ENCODE data around the gene PLXNB2. TPM values are rescaled to one million over a fixed set of nuclear protein-coding genes. Genes with fewer than 3 reads are reported as not detected.

Gene PLXNB2
- total RNA-seq, 1 donor from 2014 or later = 95.2 TPM

- Mint-ChIP-seq H3K4me3 (ENCODE audit: unreplicated experiment) (no peak overlapping the region), H3K9me3 (ENCODE audit: unreplicated experiment) (peaks cover 4% of the 10 kb centered on the region), H3K27ac (ENCODE audit: unreplicated experiment) (no peak overlapping the region), H3K4me1 (ENCODE audit: low read depth, unreplicated experiment) (peaks cover 1% of the 10 kb centered on the region), H3K27me3 (ENCODE audit: unreplicated experiment) (peaks cover 7% of the 10 kb centered on the region), H3K36me3 (ENCODE audit: unreplicated experiment) (no peaks in the 10 kb centered on the region)
- no peak for DNase-seq
- no peak for TF ChIP-seq CTCF (IDR thresholded peaks at IDR 0.05; ENCODE audit: partially characterized antibody, unreplicated experiment)
Observed at GRCh38 chr22:50303515-50303847, 4.0 kb downstream of the PLXNB2 start.

- Mint-ChIP-seq H3K27ac (ENCODE audit: unreplicated experiment) (no peak overlapping the region), H3K4me1 (ENCODE audit: low read depth, unreplicated experiment) (no peaks in the 10 kb centered on the region), H3K9me3 (ENCODE audit: unreplicated experiment) (peaks cover 4% of the 10 kb centered on the region), H3K27me3 (ENCODE audit: unreplicated experiment) (peaks cover 6% of the 10 kb centered on the region), H3K4me3 (ENCODE audit: unreplicated experiment) (peak overlapping the region; percentile 30), H3K36me3 (ENCODE audit: unreplicated experiment) (no peaks in the 10 kb centered on the region)
- no peak for DNase-seq
- no peak for TF ChIP-seq CTCF (IDR thresholded peaks at IDR 0.05; ENCODE audit: partially characterized antibody, unreplicated experiment)
Observed at GRCh38 chr22:50302564-50302963, 4.9 kb downstream of the PLXNB2 start.

GRCh38 chr22:50302041-50302541 lies 5.4 kb downstream of the PLXNB2 start:
- DNase-seq = no peak
- no peak for TF ChIP-seq CTCF (IDR thresholded peaks at IDR 0.05; ENCODE audit: partially characterized antibody, unreplicated experiment)
- H3K27me3 Mint-ChIP-seq (ENCODE audit: unreplicated experiment) = peaks cover 6% of the 10 kb centered on the region
- H3K9me3 Mint-ChIP-seq (ENCODE audit: unreplicated experiment) = peaks cover 4% of the 10 kb centered on the region
- H3K4me3 Mint-ChIP-seq (ENCODE audit: unreplicated experiment) = no peak overlapping the region
- no peak overlapping the region for H3K27ac Mint-ChIP-seq (ENCODE audit: unreplicated experiment)
- no peaks in the 10 kb centered on the region for H3K36me3 Mint-ChIP-seq (ENCODE audit: unreplicated experiment)
- no peaks in the 10 kb centered on the region for H3K4me1 Mint-ChIP-seq (ENCODE audit: low read depth, unreplicated experiment)

- H3K27me3 Mint-ChIP-seq (ENCODE audit: unreplicated experiment) = peaks cover 6% of the 10 kb centered on the region
- no peak overlapping the region for H3K27ac Mint-ChIP-seq (ENCODE audit: unreplicated experiment)
- no peak for TF ChIP-seq CTCF (IDR thresholded peaks at IDR 0.05; ENCODE audit: partially characterized antibody, unreplicated experiment)
- H3K36me3 Mint-ChIP-seq (ENCODE audit: unreplicated experiment) = no peaks in the 10 kb centered on the region
- peaks cover 4% of the 10 kb centered on the region for H3K9me3 Mint-ChIP-seq (ENCODE audit: unreplicated experiment)
- H3K4me1 Mint-ChIP-seq (ENCODE audit: low read depth, unreplicated experiment) = no peaks in the 10 kb centered on the region
- H3K4me3 Mint-ChIP-seq (ENCODE audit: unreplicated experiment) = no peak overlapping the region
- DNase-seq = no peak
Observed at GRCh38 chr22:50301581-50301991, 5.9 kb downstream of the PLXNB2 start.

- no peak for TF ChIP-seq CTCF (IDR thresholded peaks at IDR 0.05; ENCODE audit: partially characterized antibody, unreplicated experiment)
- DNase-seq = no peak
Observed at GRCh38 chr22:50300620-50301257, 6.7 kb downstream of the PLXNB2 start.

More at GRCh38 chr22:50300620-50301257, 6.7 kb downstream of the PLXNB2 start:
- Mint-ChIP-seq H3K36me3 (ENCODE audit: unreplicated experiment) (no peaks in the 10 kb centered on the region), H3K27me3 (ENCODE audit: unreplicated experiment) (peaks cover 4% of the 10 kb centered on the region), H3K27ac (ENCODE audit: unreplicated experiment) (no peak overlapping the region), H3K9me3 (ENCODE audit: unreplicated experiment) (peaks cover 4% of the 10 kb centered on the region), H3K4me1 (ENCODE audit: low read depth, unreplicated experiment) (no peaks in the 10 kb centered on the region), H3K4me3 (ENCODE audit: unreplicated experiment) (peak overlapping the region; percentile 63)
